K562 (cell line): ENCODE data around the gene BCO1. TPM values are rescaled to one million over a fixed set of nuclear protein-coding genes. Genes with fewer than 3 reads are reported as not detected.

Experiments
- ARID3A ChIP-seq: IDR thresholded peaks from 2 replicates; pipeline ENCODE4 v1.6.1; 2012; ENCODE audit warnings: low read depth, low read length, improper control_type of control experiment, borderline replicate concordance
- E2F6 ChIP-seq, 2 experiments: IDR thresholded peaks; 2 replicates each; pipeline ENCODE4 v1.6.1; 2011; ENCODE audit warnings: borderline replicate concordance in 1 of 2, control low read depth in 1 of 2, low read depth in 1 of 2, low read length in 1 of 2, mild to moderate bottlenecking in 1 of 2, mixed read lengths in 1 of 2, moderate library complexity in 1 of 2; ENCODE audit not compliant: insufficient read depth in 1 of 2, insufficient read length in 1 of 2, poor library complexity in 1 of 2, severe bottlenecking in 1 of 2; ENCODE audit errors: extremely low read depth in 1 of 2
- GTF2F1 ChIP-seq: IDR thresholded peaks from 2 replicates; pipeline ENCODE4 v1.6.1; 2011; ENCODE audit warnings: low read depth, low read length, improper control_type of control experiment
- HNRNPLL ChIP-seq: fragments of 200-400 bp; formaldehyde crosslinking; IDR thresholded peaks from 2 replicates; pipeline ENCODE4 v1.6.1; 2017; ENCODE audit warnings: low read length, low read depth, mild to moderate bottlenecking; ENCODE audit not compliant: poor library complexity, severe bottlenecking
- MXI1 ChIP-seq: IDR thresholded peaks from 2 replicates; pipeline ENCODE4 v1.6.1; 2011; ENCODE audit warnings: low read depth, mild to moderate bottlenecking, improper control_type of control experiment, low read length
- NFIC ChIP-seq: fragments of 450-650 bp; IDR thresholded peaks from 2 replicates; pipeline ENCODE4 v1.6.1; 2017; ENCODE audit warnings: mild to moderate bottlenecking, inconsistent platforms
- POLR2G ChIP-seq: fragments of 200-400 bp; formaldehyde crosslinking; IDR thresholded peaks from 2 replicates; pipeline ENCODE4 v1.6.1; 2017; ENCODE audit warnings: low read depth, mild to moderate bottlenecking, antibody characterized with exemption, low read length, moderate library complexity
- POLR3A ChIP-seq: IDR thresholded peaks from 2 replicates; pipeline ENCODE4 v1.6.1; 2011; ENCODE audit warnings: borderline replicate concordance, mild to moderate bottlenecking, moderate library complexity; ENCODE audit not compliant: insufficient read length, insufficient read depth; ENCODE audit errors: extremely low read depth
- SRSF7 ChIP-seq: fragments of 200-400 bp; formaldehyde crosslinking; optimal IDR thresholded peaks from 2 replicates; pipeline ENCODE3; 2017; ENCODE audit warnings: mild to moderate bottlenecking, low read depth, low read length
- TBL1XR1 ChIP-seq, 2 experiments: IDR thresholded peaks; 2 replicates each; pipeline ENCODE4 v1.6.1; 2012; ENCODE audit warnings: improper control_type of control experiment in 2 of 2, low read length in 2 of 2, mild to moderate bottlenecking in 1 of 2
- XRCC5 ChIP-seq: fragments of 200-400 bp; formaldehyde crosslinking; IDR thresholded peaks from 2 replicates; pipeline ENCODE4 v1.6.1; 2017; ENCODE audit warnings: low read depth, mild to moderate bottlenecking, low read length
- YY1 ChIP-seq, 3 experiments: IDR thresholded peaks; 2 replicates each; pipeline ENCODE4 v1.6.1; 2011; ENCODE audit warnings: low read length in 2 of 3, mild to moderate bottlenecking in 2 of 3, moderate library complexity in 2 of 3, borderline replicate concordance in 1 of 3, control low read depth in 1 of 3, low read depth in 1 of 3; ENCODE audit not compliant: insufficient read depth in 3 of 3, insufficient replicate concordance in 2 of 3, control insufficient read depth in 1 of 3, insufficient read length in 1 of 3; ENCODE audit errors: extremely low read depth in 1 of 3
- ZBTB2 ChIP-seq: fragments of 450-650 bp; IDR thresholded peaks from 2 replicates; pipeline ENCODE4 v1.6.1; 2016; ENCODE audit warnings: antibody characterized with exemption
- ZNF197 ChIP-seq: fragments of 200-800 bp; sonication (Bioruptor generic); IDR thresholded peaks from 2 replicates; pipeline ENCODE4 v1.6.1; 2016; ENCODE audit warnings: low read depth, missing genetic modification characterization, missing compliant biosample characterization
- polyA plus RNA-seq, 8 experiments: library from polyadenylated mRNA; depleted of rRNA in 4 of 8; stranded (reverse) in 5 of 8; unstranded in 3 of 8; fragments of >200 nt; fragmentation: Nextera tagmentation in 2 of 8; fragmentation: Illumina TruSeq in 1 of 8; extraction: Ambion mirVana in 2 of 8; extraction: Trizol in 1 of 8; gene quantifications; 2 replicates each; pipeline versions ENCODE4 v1.2.1 to v1.2.3, GENCODE V29; 2011 to 2014; ENCODE audit warnings: inconsistent platforms in 1 of 8, missing spikeins in 1 of 8
- total RNA-seq, 7 experiments: library from RNA; depleted of rRNA in 6 of 7; stranded (reverse); fragments of >200 nt in 6 of 7; fragmentation: Illumina TruSeq in 2 of 7; extraction: Trizol in 2 of 7; gene quantifications; 2 replicates each; pipeline versions ENCODE4 v1.2.1 to v1.2.3, GENCODE V29; 2011 to 2021; ENCODE audit warnings: low replicate concordance in 1 of 7
- TF ChIP-seq, protein P1 (sequence below): fragments of 450-650 bp; IDR thresholded peaks from 2 replicates; pipeline ENCODE4 v1.6.1; 2016; ENCODE audit warnings: borderline replicate concordance
- TF ChIP-seq, protein P2 (sequence below): sonication (generic); formaldehyde crosslinking; IDR thresholded peaks from 2 replicates; pipeline ENCODE4 v1.5.0; 2020; ENCODE audit warnings: missing genetic modification reagents

The BCO1 gene
- total and polyA plus RNA-seq, 9 of the 15 experiments (the other 6 are each of a cell fraction or from before 2014, with no cell fraction given), result not detected

DNA sequence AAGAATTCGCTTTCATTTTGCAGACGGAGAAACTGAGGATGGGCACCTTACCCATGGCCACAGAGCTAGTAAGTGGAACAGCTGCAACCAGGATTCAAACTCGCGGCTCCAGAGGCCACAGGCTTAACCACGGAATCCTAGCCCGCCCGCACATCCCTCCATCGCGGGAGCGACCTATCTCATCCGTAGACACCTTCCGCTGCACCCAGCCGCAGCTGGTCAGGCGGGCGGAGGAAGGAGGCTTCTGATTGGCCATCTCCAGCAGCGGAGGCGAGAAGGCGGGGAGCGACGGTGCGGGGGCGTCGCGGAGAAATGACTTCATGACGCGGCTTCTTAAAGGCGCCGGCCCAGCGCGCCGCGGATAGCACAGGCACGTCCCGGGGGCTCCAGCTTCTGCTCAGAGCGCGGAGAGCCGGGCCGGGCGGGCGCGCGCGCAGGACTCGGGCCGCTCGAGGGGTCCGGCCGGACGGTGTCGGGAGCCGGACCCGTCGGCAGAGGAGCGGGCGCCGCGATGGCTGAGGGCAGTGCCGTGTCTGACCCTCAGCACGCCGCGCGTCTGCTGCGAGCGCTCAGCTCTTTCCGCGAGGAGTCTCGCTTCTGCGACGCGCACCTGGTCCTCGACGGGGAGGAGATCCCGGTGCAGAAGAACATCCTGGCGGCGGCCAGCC is 76.2 kb downstream of the BCO1 start, which contains the start of gene GAN (continued):
- TF ChIP-seq ZBTB2 (0 out of 2 replicates have a peak, but pooled peaks have one; percentile 27), NFIC (peak; percentile 34; the same call in 1 of the 2 replicates), ZNF197 (CRISPR knock-in tag) (0 out of 2 replicates have a peak, but pooled peaks have one; percentile 38), GTF2F1 (peak; percentile 77; the same call in 1 of the 2 replicates), SRSF7 (no peak), E2F6 (IDR thresholded peaks at IDR 0.05; ENCODE audit: borderline replicate concordance in 1 of 2, extremely low read depth in 1 of 2, insufficient read depth in 1 of 2, insufficient read length in 1 of 2, low read depth in 1 of 2, low read length in 1 of 2, poor library complexity in 1 of 2, severe bottlenecking in 1 of 2) (peak; percentile 27 to 56), HNRNPLL (peak; percentile 53), ARID3A (no peak), YY1 (IDR thresholded peaks at IDR 0.05; ENCODE audit: borderline replicate concordance in 1 of 3, control insufficient read depth in 1 of 3, extremely low read depth in 1 of 3, insufficient read depth in 3 of 3, insufficient read length in 1 of 3, insufficient replicate concordance in 2 of 3, low read depth in 1 of 3, low read length in 2 of 3) (peak in 2 of 3 experiments; percentile 65 to 67), POLR2G (peak; percentile 96), XRCC5 (0 out of 2 replicates have a peak, but pooled peaks have one; percentile 46), TBL1XR1 (IDR thresholded peaks at IDR 0.05; ENCODE audit: low read length in 2 of 2) (peak; percentile 14 to 95; a peak in 3 of 4 replicates), MXI1 (peak; percentile 43; the same call in 1 of the 2 replicates), POLR3A (peak; percentile 36)
- TF ChIP-seq, protein P1, sequence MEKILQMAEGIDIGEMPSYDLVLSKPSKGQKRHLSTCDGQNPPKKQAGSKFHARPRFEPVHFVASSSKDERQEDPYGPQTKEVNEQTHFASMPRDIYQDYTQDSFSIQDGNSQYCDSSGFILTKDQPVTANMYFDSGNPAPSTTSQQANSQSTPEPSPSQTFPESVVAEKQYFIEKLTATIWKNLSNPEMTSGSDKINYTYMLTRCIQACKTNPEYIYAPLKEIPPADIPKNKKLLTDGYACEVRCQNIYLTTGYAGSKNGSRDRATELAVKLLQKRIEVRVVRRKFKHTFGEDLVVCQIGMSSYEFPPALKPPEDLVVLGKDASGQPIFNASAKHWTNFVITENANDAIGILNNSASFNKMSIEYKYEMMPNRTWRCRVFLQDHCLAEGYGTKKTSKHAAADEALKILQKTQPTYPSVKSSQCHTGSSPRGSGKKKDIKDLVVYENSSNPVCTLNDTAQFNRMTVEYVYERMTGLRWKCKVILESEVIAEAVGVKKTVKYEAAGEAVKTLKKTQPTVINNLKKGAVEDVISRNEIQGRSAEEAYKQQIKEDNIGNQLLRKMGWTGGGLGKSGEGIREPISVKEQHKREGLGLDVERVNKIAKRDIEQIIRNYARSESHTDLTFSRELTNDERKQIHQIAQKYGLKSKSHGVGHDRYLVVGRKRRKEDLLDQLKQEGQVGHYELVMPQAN, result no peak; the same call in 1 of the 2 replicates
- TF ChIP-seq, protein P2, sequence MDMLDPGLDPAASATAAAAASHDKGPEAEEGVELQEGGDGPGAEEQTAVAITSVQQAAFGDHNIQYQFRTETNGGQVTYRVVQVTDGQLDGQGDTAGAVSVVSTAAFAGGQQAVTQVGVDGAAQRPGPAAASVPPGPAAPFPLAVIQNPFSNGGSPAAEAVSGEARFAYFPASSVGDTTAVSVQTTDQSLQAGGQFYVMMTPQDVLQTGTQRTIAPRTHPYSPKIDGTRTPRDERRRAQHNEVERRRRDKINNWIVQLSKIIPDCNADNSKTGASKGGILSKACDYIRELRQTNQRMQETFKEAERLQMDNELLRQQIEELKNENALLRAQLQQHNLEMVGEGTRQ, result peak; percentile 82
